ENCODE measurements around the gene SLC37A3.
A peak's percentile ranks its signal among the peaks of the same experiment; 100 is the strongest.

SLC37A3 gene

GRCh38 chr7:140393756-140394306 is 4.5 kb downstream of the SLC37A3 start (continued):
- no peak for TF ChIP-seq TSHZ2 (CRISPR knock-in tag; IDR thresholded peaks at IDR 0.05)
- no peak for TF ChIP-seq CREB5 (CRISPR knock-in tag; IDR thresholded peaks at IDR 0.05; ENCODE audit: low read depth)
- no peak for TF ChIP-seq ZFP30 (CRISPR knock-in tag; IDR thresholded peaks at IDR 0.05)
- TF ChIP-seq ZNF565 (CRISPR knock-in tag; conservative IDR thresholded peaks at IDR 0.05; ENCODE audit: low read depth): no peak
- no peak for TF ChIP-seq BACH2 (CRISPR knock-in tag; IDR thresholded peaks at IDR 0.05; ENCODE audit: borderline replicate concordance)

GRCh38 chr7:140391634-140392033 is 6.7 kb downstream of the SLC37A3 start:
- no peak for TF ChIP-seq ARNTL (CRISPR knock-in tag; IDR thresholded peaks at IDR 0.05; ENCODE audit: borderline replicate concordance, low read depth)
- TF ChIP-seq BACH2 (CRISPR knock-in tag; IDR thresholded peaks at IDR 0.05; ENCODE audit: borderline replicate concordance): no peak
- TF ChIP-seq TSHZ2 (CRISPR knock-in tag; IDR thresholded peaks at IDR 0.05): no peak
- TF ChIP-seq GLIS3 (CRISPR knock-in tag; IDR thresholded peaks at IDR 0.05): no peak
- TF ChIP-seq PATZ1 (CRISPR knock-in tag; IDR thresholded peaks at IDR 0.05; ENCODE audit: borderline replicate concordance): no peak
- no peak for TF ChIP-seq ZFP30 (CRISPR knock-in tag; IDR thresholded peaks at IDR 0.05)
- no peak for TF ChIP-seq TOX (CRISPR knock-in tag; IDR thresholded peaks at IDR 0.05; ENCODE audit: borderline replicate concordance)
- no peak for TF ChIP-seq RARB (CRISPR knock-in tag; IDR thresholded peaks at IDR 0.05)
- no peak for TF ChIP-seq TCF4 (CRISPR knock-in tag; IDR thresholded peaks at IDR 0.05; ENCODE audit: borderline replicate concordance)
- TF ChIP-seq SNAI2 (CRISPR knock-in tag; IDR thresholded peaks at IDR 0.05): no peak
- ATAC-seq: no peak

- ATAC-seq: peak; percentile 13; the same call in 1 of the 3 replicates
- TF ChIP-seq GLIS3 (CRISPR knock-in tag; IDR thresholded peaks at IDR 0.05): no peak
Measured at GRCh38 chr7:140390466-140391190, 7.7 kb downstream of the SLC37A3 start.

GRCh38 chr7:140390034-140390433 is 8.3 kb downstream of the SLC37A3 start:
- TF ChIP-seq ZNF565 (CRISPR knock-in tag; conservative IDR thresholded peaks at IDR 0.05; ENCODE audit: low read depth) (no peak), ISL1 (CRISPR knock-in tag; IDR thresholded peaks at IDR 0.05) (no peak), CSRNP3 (CRISPR knock-in tag; IDR thresholded peaks at IDR 0.05) (no peak), TCF4 (CRISPR knock-in tag; IDR thresholded peaks at IDR 0.05; ENCODE audit: borderline replicate concordance) (no peak)
- ATAC-seq: no peak

Measured in SK-N-SH treated with all-trans-retinoic acid at 6 μM for 48 hours (cell line).